GM21367 (cell line): ENCODE data around the gene IL17REL.
A peak's percentile ranks its signal among the peaks of the same experiment; 100 is the strongest.

ENCODE experiments used
- ATAC-seq: cut with Tn5 transposase; IDR thresholded peaks from one replicate; pipeline ENCODE4 v1.9.1; 2021; ENCODE audit not compliant: unreplicated experiment

The IL17REL gene

GRCh38 chr22:49969751-49970527 lies 42.6 kb downstream of the IL17REL start:
- ATAC-seq, result no peak

DNA sequence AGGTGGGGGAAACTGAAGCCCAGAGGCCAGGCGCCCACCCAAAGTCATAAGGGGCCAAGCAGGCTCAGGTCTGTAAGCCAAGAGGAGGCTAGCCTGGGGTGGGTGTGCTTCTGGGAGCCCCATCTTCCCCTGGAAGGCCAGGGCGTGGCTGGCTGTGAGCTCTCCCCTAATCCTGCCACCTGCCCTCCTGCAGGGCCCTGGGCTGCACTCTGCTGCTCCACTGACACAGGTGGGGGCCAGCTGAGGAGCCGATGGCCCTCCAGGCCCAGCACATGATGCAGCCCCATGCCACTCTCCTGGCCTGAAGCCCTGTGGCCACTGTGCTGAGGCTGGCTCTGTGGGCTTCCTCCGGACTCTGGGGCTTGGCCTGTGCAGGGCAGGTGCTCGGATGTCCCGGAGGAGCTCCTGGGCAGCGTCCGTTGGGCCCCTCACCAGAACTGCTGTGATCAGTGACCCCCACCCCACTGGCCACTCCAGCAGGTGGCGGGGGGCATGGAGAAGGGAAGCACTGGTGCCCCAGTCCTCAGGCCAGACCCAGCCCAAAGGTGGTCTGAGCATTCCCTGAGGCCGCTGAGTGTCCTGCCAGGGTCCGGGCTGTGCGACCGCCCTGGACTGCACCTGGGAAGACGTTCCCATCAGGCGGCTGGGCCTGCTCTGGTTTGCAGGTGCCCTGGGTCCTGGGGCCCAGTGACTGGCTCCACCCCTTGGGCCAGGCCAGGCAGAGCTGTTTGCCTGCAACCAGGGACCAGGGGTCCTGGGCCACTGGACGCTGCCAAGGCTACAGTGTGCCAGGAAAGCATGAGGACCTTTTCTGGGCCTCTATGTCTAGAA lies 43.5 kb downstream of the IL17REL start:
- ATAC-seq, result no peak

DNA sequence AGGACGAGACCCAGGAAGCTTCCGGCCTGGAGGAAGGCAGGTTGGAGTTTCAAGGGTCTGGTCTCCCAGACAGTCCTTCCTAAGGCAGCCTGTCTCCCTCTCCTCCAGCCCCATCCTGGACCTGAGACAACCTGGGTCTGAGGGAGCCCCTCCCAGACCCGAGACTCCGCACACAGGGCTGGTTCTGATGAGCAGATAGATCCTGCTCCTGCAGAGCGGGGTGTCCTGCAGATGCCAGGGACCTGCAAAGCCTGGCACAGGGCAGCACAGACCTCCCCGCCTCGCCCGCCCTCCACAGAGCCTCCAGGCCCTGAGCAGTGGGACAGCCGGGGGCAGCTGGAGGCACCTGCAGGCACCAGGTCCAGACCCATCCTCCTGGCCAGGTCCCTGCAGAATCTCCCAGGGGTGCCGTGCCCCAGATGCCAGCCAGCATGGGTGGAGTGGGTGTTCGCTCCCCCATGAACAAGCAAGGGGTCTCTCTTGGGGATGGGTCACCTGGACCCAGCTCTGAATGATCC lies 44.2 kb downstream of the IL17REL start:
- ATAC-seq, result no peak

DNA sequence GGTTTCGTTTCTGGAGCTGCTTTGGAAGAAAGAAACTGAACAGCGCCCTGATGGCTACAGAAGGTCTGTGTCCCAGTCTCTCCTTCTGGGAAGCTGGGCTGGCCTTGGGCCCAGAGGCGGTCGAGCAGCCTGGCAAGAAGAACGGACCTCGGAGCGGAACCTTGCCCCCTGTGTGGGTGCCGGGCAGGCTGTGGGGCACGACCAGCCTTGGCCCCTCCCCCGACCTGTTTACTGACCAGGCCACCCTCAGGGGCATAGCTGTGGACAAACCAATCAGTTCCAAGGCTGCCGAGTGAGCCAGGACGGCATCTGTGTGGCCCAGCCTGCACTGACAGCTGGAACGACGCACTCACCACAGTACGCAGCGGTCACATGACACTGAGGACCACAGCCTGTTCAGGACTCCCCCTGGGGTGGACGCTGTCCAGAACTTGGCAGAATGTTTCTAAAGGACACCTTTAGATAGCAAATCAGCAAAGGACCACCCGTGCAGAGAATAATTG lies 44.8 kb downstream of the IL17REL start:
- ATAC-seq, result no peak

GRCh38 chr22:49966774-49967705 lies 45.5 kb downstream of the IL17REL start:
- no peak for ATAC-seq

- ATAC-seq, result no peak
Observed at GRCh38 chr22:49966041-49966773, 46.4 kb downstream of the IL17REL start.

GRCh38 chr22:49965091-49966040 lies 47.2 kb downstream of the IL17REL start:
- no peak for ATAC-seq

- no peak for ATAC-seq
Observed at GRCh38 chr22:49964136-49965090, 48.2 kb downstream of the IL17REL start.

GRCh38 chr22:49963647-49964026 lies 48.9 kb downstream of the IL17REL start:
- no peak for ATAC-seq

- no peak for ATAC-seq
Observed at GRCh38 chr22:49962751-49963646, 49.6 kb downstream of the IL17REL start.

GRCh38 chr22:49962012-49962750 lies 50.4 kb downstream of the IL17REL start:
- no peak for ATAC-seq

DNA sequence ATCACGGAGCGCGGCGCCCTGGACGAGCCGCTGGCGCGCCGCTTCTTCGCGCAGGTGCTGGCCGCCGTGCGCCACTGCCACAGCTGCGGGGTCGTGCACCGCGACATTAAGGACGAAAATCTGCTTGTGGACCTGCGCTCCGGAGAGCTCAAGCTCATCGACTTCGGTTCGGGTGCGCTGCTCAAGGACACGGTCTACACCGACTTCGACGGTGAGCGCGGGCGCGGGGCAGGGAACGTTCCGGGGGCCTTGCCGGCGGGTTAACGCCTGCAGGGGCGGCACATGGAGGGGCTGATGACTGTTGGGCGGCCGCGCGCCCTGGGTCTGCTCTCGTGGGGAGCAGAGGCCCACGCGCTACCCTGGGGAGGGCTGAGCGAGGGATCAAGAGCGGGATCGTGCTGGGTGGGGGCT lies 51.0 kb downstream of the IL17REL start:
- ATAC-seq, result no peak

DNA sequence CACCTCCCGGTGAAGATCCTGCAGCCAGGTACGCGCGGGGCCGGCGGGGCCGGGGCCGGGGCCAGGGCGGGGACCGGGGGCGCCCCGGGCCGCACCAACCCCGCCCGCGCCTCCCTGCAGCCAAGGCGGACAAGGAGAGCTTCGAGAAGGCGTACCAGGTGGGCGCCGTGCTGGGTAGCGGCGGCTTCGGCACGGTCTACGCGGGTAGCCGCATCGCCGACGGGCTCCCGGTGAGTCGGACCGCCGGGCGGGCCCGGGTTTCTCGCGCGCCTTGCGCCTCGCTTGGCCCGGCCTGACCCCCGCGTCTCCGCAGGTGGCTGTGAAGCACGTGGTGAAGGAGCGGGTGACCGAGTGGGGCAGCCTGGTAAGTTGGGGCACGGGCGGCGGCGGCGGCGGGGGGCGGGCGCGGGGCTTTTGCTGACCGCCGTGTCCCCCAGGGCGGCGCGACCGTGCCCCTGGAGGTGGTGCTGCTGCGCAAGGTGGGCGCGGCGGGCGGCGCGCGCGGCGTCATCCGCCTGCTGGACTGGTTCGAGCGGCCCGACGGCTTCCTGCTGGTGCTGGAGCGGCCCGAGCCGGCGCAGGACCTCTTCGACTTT lies 51.5 kb downstream of the IL17REL start:
- ATAC-seq, result no peak

GRCh38 chr22:49960159-49961004 lies 52.2 kb downstream of the IL17REL start, which contains the start of gene PIM3:
TSS of gene PIM3 (plus strand) at chr22:49960772. CDS start at chr22:49960948, 176 bp downstream.
- ATAC-seq, result peak; percentile 45

DNA sequence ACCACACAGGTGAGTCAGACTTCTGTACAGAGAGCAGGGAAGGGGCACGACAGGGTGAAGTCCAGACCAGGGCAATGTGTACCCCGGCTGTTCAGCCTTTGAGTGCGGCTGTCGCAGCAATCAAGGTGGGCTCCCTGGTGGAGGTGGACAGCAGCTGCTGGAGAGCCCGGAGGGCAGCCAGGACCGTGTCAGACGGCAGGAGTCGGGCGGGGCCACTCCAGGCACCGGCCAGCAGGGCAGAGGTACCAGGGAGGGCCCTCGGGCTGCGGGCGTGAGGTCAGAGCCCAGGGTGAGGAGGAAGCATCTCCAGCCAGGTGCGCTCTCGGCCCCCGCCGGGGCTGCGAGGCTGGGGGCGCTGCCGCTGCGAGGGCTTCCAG lies 52.8 kb downstream of the IL17REL start:
- no peak for ATAC-seq
